GM12872 (cell line): Measurements from ENCODE around the gene NRIP3.

Experiments
- CTCF ChIP-seq: IDR thresholded peaks from 3 replicates; pipeline ENCODE4 v1.5.1; 2011; ENCODE audit warnings: low read depth, mild to moderate bottlenecking, low read length, moderate library complexity; ENCODE audit not compliant: insufficient read depth

The NRIP3 gene

DNA sequence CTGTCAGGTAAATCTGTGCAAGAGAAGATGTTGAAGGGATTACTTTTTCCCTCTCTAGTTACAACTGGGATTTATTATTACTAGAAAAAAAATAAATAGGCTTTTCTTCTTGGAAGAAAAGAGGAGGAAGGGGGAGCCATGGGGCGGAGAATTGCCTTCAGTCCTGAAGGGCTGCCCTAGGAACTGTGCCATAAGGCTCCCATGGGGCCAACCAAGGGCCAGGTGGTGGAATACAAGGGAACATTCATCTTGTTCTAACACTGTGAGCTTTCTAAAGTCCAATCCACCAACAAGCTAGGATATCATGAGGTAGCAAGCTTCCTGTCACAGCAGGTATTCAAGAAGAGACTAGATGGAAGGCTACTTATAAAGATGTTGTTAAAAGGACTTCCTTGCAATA, 24.8 kb upstream of the NRIP3 start:
- TF ChIP-seq CTCF, result no peak

DNA sequence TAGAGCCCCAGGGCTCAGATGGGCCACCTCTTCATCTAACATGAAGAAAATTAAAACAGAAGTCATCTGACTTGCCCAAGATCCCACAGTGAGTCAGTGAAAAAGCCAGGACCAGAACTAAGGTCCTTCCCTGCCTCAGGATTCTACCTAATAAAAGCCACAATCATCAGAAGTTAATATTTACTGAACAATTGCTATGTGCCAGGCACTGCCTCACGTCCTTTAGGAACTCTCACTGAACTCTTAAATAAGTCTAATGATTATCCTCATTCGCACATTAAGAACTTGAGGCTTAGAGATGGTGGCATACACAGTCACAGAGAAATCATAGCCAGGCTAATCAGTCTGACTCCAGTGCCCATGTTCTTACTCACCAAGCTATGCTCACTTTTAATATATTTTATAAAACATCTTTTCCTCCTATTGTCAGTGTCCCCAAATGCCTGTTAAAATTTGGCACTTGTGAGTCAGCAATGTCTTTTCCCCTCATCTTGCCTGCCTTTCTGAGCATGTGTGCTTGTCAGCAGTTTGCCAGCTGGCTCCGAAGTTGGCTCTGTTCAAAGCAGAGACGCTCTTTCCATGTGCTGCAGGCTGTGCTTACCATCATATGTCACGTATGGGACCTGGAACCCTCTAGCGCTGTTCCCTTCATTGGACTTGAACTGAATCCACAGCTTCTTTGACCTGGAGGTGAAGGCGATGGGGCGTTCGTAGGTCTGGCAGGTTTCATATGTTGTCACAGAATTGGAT, 21.5 kb upstream of the NRIP3 start:
- TF ChIP-seq CTCF, result no peak

GRCh38 chr11:9022961-9023680, 19.3 kb upstream of the NRIP3 start:
- no peak for TF ChIP-seq CTCF

DNA sequence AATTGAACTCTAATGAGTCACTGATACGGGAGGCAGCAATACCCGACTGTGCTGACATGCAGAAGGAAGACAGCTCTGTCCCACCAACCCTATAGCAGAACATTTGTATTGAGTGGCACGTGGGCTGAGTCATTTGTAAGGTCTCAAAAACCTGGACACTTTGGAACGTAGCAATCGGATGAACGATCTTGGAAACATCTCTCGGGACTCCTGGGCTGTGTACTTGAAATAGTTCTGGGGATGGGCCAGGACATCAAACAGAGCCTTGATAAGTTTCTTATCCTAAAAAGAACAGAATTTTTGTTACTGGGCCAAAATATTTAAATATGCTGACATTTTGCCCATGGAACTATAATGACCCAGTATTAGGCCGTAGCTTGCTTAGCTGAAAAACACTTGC, 17.1 kb upstream of the NRIP3 start:
- no peak for TF ChIP-seq CTCF

DNA sequence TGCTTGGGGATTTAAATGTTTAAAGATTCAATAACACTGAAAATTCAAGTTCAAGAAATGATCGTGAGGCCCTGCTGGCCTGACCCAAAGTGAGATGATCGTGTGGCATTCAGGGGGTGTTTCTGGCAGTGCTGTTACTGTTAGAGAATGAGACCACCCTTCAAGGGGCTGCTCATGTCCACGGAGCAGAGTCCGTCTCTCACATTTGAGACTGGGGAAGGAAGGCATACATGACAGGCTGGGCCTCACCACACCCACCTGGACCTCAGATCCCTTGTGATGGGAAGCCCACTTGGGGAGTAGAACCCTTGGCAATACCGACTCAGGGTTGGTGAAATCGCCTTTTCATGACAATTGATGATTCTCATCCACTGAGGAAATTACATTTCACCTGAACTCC, 16.1 kb upstream of the NRIP3 start:
- TF ChIP-seq CTCF, result no peak

- TF ChIP-seq CTCF, result no peak
Observed at GRCh38 chr11:9017773-9018172, 14.0 kb upstream of the NRIP3 start.

- TF ChIP-seq CTCF, result no peak
Observed at GRCh38 chr11:9016916-9017642, 13.3 kb upstream of the NRIP3 start.
